Adipose tissue (tissue), 3 donors: ENCODE results near the gene WDR37. TPM values are rescaled to one million over a fixed set of nuclear protein-coding genes. Genes with fewer than 3 reads are reported as not detected.
"Not testable (repeated sequence)": the region's sequence is repeated elsewhere in the genome, so short reads cannot be mapped to it uniquely, and the experiment has no call there.

Source experiments
- H3K27ac ChIP-seq: one replicate; pipeline ENCODE4 v1.5.1; 2013; ENCODE audit warnings: low read depth, low read length
- WGBS, 3 donors: extraction: QIAGEN DNeasy Blood & Tissue Kit; methylation state at CpG; one replicate each; pipeline ENCODE4 v1.1.7; 2013; 5-methylcytosine and 5-hydroxymethylcytosine counted together
- polyA plus RNA-seq, 3 donors: library from polyadenylated mRNA; stranded (reverse); fragments of 200-250 nt; gene quantifications; one replicate each; pipeline ENCODE4 v1.2.3, GENCODE V29; 2013
- donor health status: healthy with polysubstance abuse.
- donor health status: Bipolar disorder and iron deficiency.
- donor health status: healthy.

WDR37 gene
- polyA plus RNA-seq, 3 donors: 4.2 to 7.6 (median 7.5) TPM

GRCh38 chr10:1116696-1117280 lies 60.6 kb downstream of the WDR37 start:
- 92 to 95% (median 93%) methylated on average over 10 of the region's 10 CpGs for WGBS, 3 donors
- H3K27ac ChIP-seq: no peak overlapping the region

DNA sequence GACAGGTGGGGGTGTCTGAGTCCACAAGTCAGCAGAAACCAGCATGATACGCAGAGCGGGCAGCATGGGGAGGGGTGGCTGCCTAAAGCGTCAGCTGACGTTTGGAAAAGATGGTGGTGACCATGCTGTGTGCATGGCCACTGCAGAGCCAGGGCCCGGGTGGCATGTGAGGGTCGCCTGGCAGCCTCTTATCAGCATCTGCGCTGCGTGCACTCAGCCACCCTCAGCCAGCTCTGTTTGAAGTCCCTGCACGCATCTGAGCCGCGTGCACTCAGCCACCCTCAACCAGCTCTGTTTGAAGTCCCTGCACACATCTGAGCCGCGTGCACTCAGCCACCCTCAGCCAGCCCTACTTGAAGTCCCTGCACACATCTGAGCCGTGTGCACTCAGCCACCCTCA lies 61.5 kb downstream of the WDR37 start:
- H3K27ac ChIP-seq: no peak overlapping the region
- WGBS, 3 donors: 81 to 90% (median 89%) methylated on average over 13 to 14 of the region's 14 CpGs

GRCh38 chr10:1118318-1118717 lies 62.1 kb downstream of the WDR37 start:
- H3K27ac ChIP-seq: not testable (repeated sequence)
- WGBS, 3 donors: 89 to 91% (median 91%) methylated on average over 6 of the region's 6 CpGs

DNA sequence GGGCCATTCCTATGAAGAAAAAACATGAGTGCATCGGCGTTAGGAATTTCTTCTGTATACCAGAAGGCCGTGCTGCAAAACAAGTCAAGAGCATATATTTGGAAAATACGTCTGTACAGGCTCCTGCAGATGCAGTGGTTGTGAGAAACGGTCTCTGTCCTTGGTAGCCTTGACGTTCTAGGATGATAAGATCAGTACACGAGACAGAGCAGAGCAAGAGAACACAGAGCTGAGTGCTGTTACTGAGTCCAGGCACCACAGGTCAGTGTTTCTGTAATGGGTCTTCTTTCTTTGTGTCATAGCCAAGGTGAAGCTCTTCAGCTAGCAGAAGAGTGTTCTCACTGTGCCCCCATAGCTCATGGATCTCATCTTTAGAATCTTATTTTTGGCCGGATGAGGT lies 62.8 kb downstream of the WDR37 start:
- 75 to 87% (median 84%) methylated on average over 8 of the region's 8 CpGs for WGBS, 3 donors
- no peak overlapping the region for H3K27ac ChIP-seq

DNA sequence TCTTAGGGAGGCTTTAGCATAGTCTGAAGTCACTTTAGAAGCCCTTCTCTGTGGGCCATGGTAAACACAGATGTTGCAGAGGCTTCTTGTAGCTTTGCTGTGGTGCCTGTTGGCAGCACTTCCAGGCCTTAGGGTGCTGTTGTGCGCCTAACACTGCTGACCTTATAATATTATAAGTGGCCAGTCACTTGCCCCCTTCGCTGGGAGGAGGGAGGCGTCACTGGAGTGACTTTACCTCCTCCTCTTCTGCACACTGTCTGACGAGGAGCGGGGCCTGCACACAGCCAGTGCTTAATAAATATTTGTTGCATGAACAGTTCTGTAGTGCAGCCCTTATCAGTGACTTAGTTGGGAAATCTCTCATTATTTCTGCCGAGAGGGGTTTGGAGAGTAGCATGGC lies 63.3 kb downstream of the WDR37 start:
- no peak overlapping the region for H3K27ac ChIP-seq
- WGBS, 3 donors: 93 to 97% (median 95%) methylated on average over 6 of the region's 6 CpGs

GRCh38 chr10:1120306-1120705 lies 64.1 kb downstream of the WDR37 start:
- WGBS, 3 donors: 80 to 91% (median 81%) methylated on average over 12 of the region's 12 CpGs
- H3K27ac ChIP-seq: no peak overlapping the region

DNA sequence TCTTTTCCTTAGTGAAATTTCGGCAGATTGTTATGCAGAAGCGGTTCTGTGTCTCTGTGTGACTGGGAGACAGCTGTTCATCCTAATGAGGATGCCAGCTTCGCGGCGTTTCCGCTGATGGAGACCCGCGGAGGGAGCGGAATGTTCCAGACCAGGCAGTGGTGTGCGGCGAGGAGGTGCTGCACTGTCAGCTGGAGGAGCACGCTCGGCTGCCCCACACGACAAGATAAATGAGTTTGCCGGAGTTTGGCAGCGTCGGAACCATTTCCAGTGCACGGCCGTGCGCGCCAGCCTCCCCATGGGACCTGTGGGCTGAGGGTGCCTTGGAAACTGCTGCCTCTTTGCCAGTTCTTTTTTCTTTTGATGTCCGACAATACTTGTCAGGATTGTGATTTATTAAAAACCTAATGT lies 64.6 kb downstream of the WDR37 start:
- no peak overlapping the region for H3K27ac ChIP-seq
- WGBS, 3 donors: 73 to 87% (median 76%) methylated on average over 22 of the region's 22 CpGs

DNA sequence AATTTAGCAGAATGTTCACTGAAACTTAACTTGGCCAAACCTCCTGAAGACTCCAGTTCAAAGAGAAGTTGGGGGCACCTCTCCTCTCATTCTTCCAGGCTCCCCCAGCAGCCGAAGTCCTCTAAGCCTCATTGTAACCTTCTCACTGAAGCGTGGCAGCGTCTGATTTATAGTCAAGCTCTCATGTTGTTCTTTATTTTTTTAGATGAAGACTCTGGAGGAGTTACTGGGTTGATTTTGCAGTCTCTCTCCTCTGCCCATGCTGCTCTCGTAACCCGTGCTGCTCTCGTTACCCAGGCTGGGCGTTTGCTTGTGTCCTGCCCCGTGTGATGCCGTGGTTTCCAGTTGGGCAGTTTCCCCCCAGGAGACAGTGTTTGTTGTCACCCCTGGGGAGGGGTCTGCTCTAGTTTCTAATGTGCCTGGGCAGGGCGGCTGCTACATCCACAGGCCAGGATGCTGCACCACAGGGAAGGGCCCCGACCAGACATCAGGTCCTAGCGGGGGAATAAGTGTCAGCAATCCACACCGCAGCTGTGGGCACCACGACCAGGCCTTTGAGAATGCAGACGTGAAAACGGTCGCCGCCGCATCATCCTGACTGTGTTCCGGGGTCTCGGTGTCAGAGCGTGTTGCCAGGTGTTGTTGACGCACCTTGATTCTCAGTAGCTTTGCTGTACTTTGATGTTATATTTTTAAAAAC lies 65.2 kb downstream of the WDR37 start:
- 91 to 94% (median 93%) methylated on average over 23 of the region's 23 CpGs for WGBS, 3 donors
- H3K27ac ChIP-seq: no peak overlapping the region

DNA sequence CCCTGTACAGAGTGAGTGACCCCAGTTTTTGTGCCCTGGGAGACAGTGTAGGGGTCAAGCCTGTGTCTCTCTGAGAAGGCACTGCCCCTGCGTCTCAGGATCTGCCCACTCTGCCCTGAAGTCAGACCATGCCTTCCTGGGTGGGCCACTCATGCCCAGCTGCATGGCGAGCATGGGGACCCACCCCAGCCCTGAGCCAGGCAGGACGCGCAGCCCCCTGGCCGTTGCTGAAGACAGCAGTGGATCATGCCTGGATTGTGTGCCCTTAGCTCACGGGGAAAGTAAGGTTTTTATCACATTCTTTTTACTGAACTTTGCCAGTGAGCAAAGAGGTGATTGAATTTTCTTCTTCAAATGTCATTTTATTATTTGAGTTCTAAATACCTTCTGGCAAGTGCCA lies 66.2 kb downstream of the WDR37 start:
- WGBS, 3 donors: 76 to 82% (median 78%) methylated on average over 6 of the region's 6 CpGs
- no peak overlapping the region for H3K27ac ChIP-seq

- 81 to 93% (median 83%) methylated on average over 5 of the region's 5 CpGs for WGBS, 3 donors
- H3K27ac ChIP-seq: no peak overlapping the region
Measured at GRCh38 chr10:1123198-1123597, 67.0 kb downstream of the WDR37 start.

GRCh38 chr10:1123972-1124371 lies 67.8 kb downstream of the WDR37 start:
- 94 to 97% (median 95%) methylated on average over 12 of the region's 12 CpGs for WGBS, 3 donors
- no peak overlapping the region for H3K27ac ChIP-seq

GRCh38 chr10:1124796-1125195 lies 68.6 kb downstream of the WDR37 start:
- H3K27ac ChIP-seq: no peak overlapping the region
- WGBS, 3 donors: 96 to 97% (median 96%) methylated on average over 11 of the region's 11 CpGs

DNA sequence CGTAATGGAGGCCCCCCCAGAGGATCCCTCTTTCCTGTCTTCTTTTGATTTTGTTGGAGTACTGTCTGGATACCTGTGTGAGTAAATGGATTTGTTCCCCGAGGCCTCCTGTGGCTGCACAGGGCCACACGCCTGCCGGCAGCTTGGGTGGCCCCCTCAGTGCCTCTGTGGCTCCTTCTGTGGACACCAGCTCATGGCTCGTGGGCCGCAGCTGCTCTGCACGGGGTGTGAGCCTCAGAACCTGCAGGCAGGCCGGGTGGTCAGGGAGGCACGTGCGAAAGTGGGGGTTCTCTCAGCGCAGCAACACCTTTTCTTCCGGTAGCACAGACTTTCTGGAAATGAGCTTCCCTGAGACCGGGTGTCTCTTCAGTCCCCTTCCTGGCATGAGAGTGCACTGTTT lies 70.3 kb downstream of the WDR37 start:
- 90 to 94% (median 92%) methylated on average over 13 of the region's 13 CpGs for WGBS, 3 donors
- no peak overlapping the region for H3K27ac ChIP-seq

DNA sequence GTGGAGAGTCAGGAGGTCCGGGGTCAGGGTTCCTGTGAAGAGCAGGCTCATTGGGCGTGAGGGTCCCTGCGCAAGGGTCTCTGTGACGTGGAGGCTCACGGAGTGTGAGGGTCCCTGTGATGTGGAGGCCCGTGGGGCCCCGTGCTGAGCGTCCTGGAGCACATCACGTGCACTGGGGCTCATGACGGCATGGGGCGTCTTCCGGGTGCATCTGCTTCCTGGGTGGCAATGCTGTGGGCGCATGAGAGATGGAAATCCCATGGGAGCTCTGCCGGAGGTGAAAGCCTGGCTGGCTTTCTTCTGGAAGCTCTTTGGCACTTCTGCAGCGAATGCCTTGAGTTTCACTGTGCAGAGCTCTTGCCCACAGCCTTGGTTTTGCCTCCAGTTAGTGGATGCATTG lies 71.4 kb downstream of the WDR37 start:
- 90 to 94% (median 93%) methylated on average over 15 of the region's 15 CpGs for WGBS, 3 donors
- H3K27ac ChIP-seq: no peak overlapping the region

GRCh38 chr10:1128115-1128514 lies 71.9 kb downstream of the WDR37 start:
- no peak overlapping the region for H3K27ac ChIP-seq
- WGBS, 3 donors: 69 to 86% (median 84%) methylated on average over 2 of the region's 2 CpGs

- H3K27ac ChIP-seq: no peak overlapping the region
- 96 to 98% (median 97%) methylated on average over 21 of the region's 21 CpGs for WGBS, 3 donors
Measured at GRCh38 chr10:1128649-1129048, 72.5 kb downstream of the WDR37 start.

DNA sequence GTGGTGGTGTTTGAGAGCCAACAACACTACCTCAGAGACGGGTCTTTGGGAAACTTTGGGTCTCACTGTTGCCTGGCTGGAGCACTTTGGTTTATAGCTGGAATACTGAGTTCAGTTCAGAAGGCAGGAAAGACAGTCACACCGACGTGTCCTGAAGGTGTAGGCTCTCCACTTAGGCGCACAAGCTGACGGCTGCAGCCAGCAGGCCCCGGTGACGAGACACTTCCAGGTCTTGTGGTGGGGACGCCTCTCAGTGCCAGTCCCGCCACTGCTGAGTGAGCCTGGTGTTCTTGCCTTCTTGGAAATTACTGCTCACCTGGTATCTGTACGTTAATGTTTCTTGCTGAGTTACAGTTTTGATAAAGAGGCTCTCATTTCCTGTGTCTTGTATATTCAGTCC lies 74.0 kb downstream of the WDR37 start:
- WGBS, 3 donors: 95 to 97% (median 96%) methylated on average over 10 of the region's 10 CpGs
- no peak overlapping the region for H3K27ac ChIP-seq

DNA sequence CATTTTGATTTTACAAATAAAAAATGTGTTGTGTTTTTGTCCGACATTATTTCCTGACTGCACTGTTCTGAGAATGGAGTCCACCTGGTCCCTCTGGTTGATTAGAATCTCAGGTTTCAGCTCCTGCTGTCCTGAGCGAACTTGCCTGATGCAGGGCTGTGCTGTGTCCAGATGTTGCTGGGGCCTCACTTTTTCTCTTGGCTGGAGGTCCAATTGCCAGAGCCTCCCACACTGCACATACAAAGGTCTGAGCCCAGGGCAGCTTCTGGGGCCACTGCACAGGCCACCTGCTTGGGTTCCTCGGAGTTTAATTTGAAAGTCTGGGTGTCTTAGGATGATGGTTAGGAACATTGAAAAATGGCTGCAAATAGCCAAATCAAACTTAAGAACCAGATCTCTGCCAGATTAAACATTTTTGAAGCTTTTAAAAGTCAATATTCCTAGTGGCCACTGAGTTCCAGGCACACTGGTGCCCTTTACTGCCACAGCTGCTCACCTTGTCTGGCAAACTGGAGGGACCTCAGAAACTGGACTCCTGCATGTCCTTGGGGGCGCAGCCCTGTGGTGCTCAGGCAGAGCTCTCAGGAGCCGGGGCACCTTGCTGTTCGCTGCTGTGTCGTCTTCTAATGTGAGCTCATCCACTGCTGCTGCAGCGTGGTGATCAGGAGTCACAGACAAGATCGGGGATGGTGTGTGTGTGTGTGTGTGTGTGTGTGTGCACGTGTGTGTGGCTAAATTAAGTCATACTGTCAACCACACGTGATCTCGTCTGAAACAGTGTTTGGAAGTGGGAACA lies 75.0 kb downstream of the WDR37 start:
- no peak overlapping the region for H3K27ac ChIP-seq
- WGBS, 3 donors: 93 to 97% (median 96%) methylated on average over 12 of the region's 12 CpGs

- WGBS, 3 donors: 85 to 93% (median 86%) methylated on average over 10 of the region's 10 CpGs
- H3K27ac ChIP-seq: no peak overlapping the region
Measured at GRCh38 chr10:1132584-1132983, 76.4 kb downstream of the WDR37 start.
